Peyer's patch (tissue), 4 donors: ENCODE results near the gene MMADHC. TPM values are rescaled to one million over a fixed set of nuclear protein-coding genes. Genes with fewer than 3 reads are reported as not detected.
A peak's percentile ranks its signal among the peaks of the same experiment; 100 is the strongest.

Experiments
- DNase-seq, 3 donors: peaks; one replicate each; pipeline ENCODE4 v3.0.0-alpha.2; 2017 to 2019
- H3K27ac ChIP-seq, 4 donors: fragments of 200-600 bp; sonication (generic); one replicate each; pipeline ENCODE4 v1.5.1; 2016 to 2019
- H3K27me3 ChIP-seq, 2 donors: fragments of 200-600 bp; sonication (generic); one replicate each; pipeline ENCODE4 v1.5.1; 2019
- H3K36me3 ChIP-seq, 3 donors: fragments of 200-600 bp; sonication (generic); one replicate each; pipeline ENCODE4 v1.5.1; 2016 to 2019
- H3K4me1 ChIP-seq, 4 donors: fragments of 200-600 bp; sonication (generic); one replicate each; pipeline ENCODE4 v1.5.1; 2016 to 2019
- H3K4me3 ChIP-seq, 4 donors: fragments of 200-600 bp; sonication (generic); 1 replicate in 3 of 4; 2 replicates in 1 of 4; pipeline ENCODE4 v1.5.1; 2016 to 2019; ENCODE audit warnings: mild to moderate bottlenecking in 1 of 4
- H3K9me3 ChIP-seq, 4 donors: fragments of 200-600 bp; sonication (generic); one replicate each; pipeline ENCODE4 v1.5.1; 2016 to 2019; ENCODE audit warnings: mild to moderate bottlenecking in 1 of 4
- CTCF ChIP-seq, 6 experiments: fragments of 450-650 bp in 4 of 6; fragments of 200-600 bp in 2 of 6; sonication (generic) in 1 of 6; IDR thresholded peaks; one replicate each; pipeline ENCODE4 v1.5.1; 2017 to 2019; ENCODE audit warnings: antibody characterized with exemption in 6 of 6, mild to moderate bottlenecking in 3 of 6, moderate library complexity in 1 of 6
- POLR2A ChIP-seq, 2 donors: fragments of 450-650 bp; IDR thresholded peaks; one replicate each; pipeline ENCODE4 v1.5.1; 2017; ENCODE audit warnings: antibody characterized with exemption in 2 of 2, mild to moderate bottlenecking in 2 of 2, moderate library complexity in 2 of 2
- total RNA-seq, 4 donors: library from RNA; depleted of rRNA; stranded (reverse); fragments of >200 nt; gene quantifications; one replicate each; pipeline ENCODE4 v1.1.0, GENCODE V29; 2016

The MMADHC gene
- total RNA-seq, 4 donors from 2014 or later: 35.5 to 61.6 (median 45.5) TPM

GRCh38 chr2:149613704-149614103 lies 26.1 kb upstream of the MMADHC start:
- no peaks in the 10 kb centered on the region for H3K9me3 ChIP-seq
- H3K27ac ChIP-seq: no peak overlapping the region
- H3K4me1 ChIP-seq: no peaks in the 10 kb centered on the region
- no peaks in the 10 kb centered on the region for H3K27me3 ChIP-seq
- H3K4me3 ChIP-seq: no peak overlapping the region
- H3K36me3 ChIP-seq: no peaks in the 10 kb centered on the region
- no peak for DNase-seq
- TF ChIP-seq CTCF (IDR thresholded peaks at IDR 0.05) (no peak), POLR2A (IDR thresholded peaks at IDR 0.05) (no peak)

- Histone ChIP-seq H3K27ac (no peak overlapping the region), H3K36me3 (no peaks in the 10 kb centered on the region), H3K27me3 (no peaks in the 10 kb centered on the region), H3K9me3 (no peaks in the 10 kb centered on the region), H3K4me1 (no peaks in the 10 kb centered on the region), H3K4me3 (no peak overlapping the region)
- TF ChIP-seq POLR2A (IDR thresholded peaks at IDR 0.05) (no peak), CTCF (IDR thresholded peaks at IDR 0.05) (no peak)
- DNase-seq: no peak
These were observed 24.5 kb upstream of the MMADHC start for GRCh38 chr2:149612122-149612521.

- Histone ChIP-seq H3K27me3 (no peaks in the 10 kb centered on the region), H3K36me3 (no peaks in the 10 kb centered on the region), H3K27ac (no peak overlapping the region), H3K4me1 (no peaks in the 10 kb centered on the region), H3K9me3 (no peaks in the 10 kb centered on the region), H3K4me3 (no peak overlapping the region)
- peak in 1 of 6 experiments; percentile 10 for TF ChIP-seq CTCF (IDR thresholded peaks at IDR 0.05)
- no peak for TF ChIP-seq POLR2A (IDR thresholded peaks at IDR 0.05)
- no peak for DNase-seq
These were observed 23.7 kb upstream of the MMADHC start for GRCh38 chr2:149611100-149611820.

- Histone ChIP-seq H3K4me3 (no peak overlapping the region), H3K27me3 (no peaks in the 10 kb centered on the region), H3K36me3 (no peaks in the 10 kb centered on the region), H3K27ac (no peak overlapping the region), H3K4me1 (no peaks in the 10 kb centered on the region), H3K9me3 (no peaks in the 10 kb centered on the region)
- TF ChIP-seq POLR2A (IDR thresholded peaks at IDR 0.05) (no peak), CTCF (IDR thresholded peaks at IDR 0.05) (no peak)
- DNase-seq: no peak
These were observed 18.8 kb upstream of the MMADHC start for GRCh38 chr2:149606251-149606811.

GRCh38 chr2:149603248-149603647 lies 15.7 kb upstream of the MMADHC start:
- no peaks in the 10 kb centered on the region for H3K27me3 ChIP-seq
- no peak overlapping the region for H3K27ac ChIP-seq
- H3K4me1 ChIP-seq: no peaks in the 10 kb centered on the region
- DNase-seq: no peak
- TF ChIP-seq CTCF (IDR thresholded peaks at IDR 0.05) (no peak), POLR2A (IDR thresholded peaks at IDR 0.05) (no peak)
- no peaks in the 10 kb centered on the region for H3K9me3 ChIP-seq
- no peak overlapping the region for H3K4me3 ChIP-seq
- H3K36me3 ChIP-seq: no peaks in the 10 kb centered on the region
